Measurements from ENCODE around the gene MSRB1. TPM values are rescaled to one million over a fixed set of nuclear protein-coding genes. Genes with fewer than 3 reads are reported as not detected.
A peak's percentile ranks its signal among the peaks of the same experiment; 100 is the strongest.

Gene MSRB1
- total RNA-seq, 4 donors from 2014 or later: 13.9 to 56.5 (median 29.3) TPM

GRCh38 chr16:1938910-1939309 is 4.1 kb downstream of the MSRB1 start:
- in situ Hi-C loops (cut with MboI; ENCODE audit: low pct_ligation_motif_present in 1 of 4, low pct_unique_long_range_greater_than_20kb in 1 of 4, low sequenced_read_pairs in 3 of 4) (no loop called here), intact Hi-C loops (cut with DNase I; ENCODE audit: low total_unique reads) (no loop called here)
- H3K4me1 ChIP-seq: peaks cover 15 to 42% (median 34%) of the 10 kb centered on the region in 4 donors
- no peak overlapping the region for H3K4me3 ChIP-seq
- TF ChIP-seq EP300 (IDR thresholded peaks at IDR 0.05; ENCODE audit: low read depth) (no peak), CTCF (IDR thresholded peaks at IDR 0.05) (no peak), POLR2AphosphoS5 (IDR thresholded peaks at IDR 0.05) (no peak), POLR2A (IDR thresholded peaks at IDR 0.05) (no peak)
- no peak for DNase-seq
- 85 to 90% methylated on average over 9 to 17 of the region's 17 CpGs for WGBS, 2 donors (ENCODE audit: low coverage in 1 of 2)
- peaks cover 0 to 17% (median 4%) of the 10 kb centered on the region in 4 donors for H3K36me3 ChIP-seq
- H3K27me3 ChIP-seq: no peaks in the 10 kb centered on the region
- peak overlapping the region in 1 of 4 donors; percentile 90 for H3K27ac ChIP-seq
- H3K9me3 ChIP-seq: no peaks in the 10 kb centered on the region

DNA sequence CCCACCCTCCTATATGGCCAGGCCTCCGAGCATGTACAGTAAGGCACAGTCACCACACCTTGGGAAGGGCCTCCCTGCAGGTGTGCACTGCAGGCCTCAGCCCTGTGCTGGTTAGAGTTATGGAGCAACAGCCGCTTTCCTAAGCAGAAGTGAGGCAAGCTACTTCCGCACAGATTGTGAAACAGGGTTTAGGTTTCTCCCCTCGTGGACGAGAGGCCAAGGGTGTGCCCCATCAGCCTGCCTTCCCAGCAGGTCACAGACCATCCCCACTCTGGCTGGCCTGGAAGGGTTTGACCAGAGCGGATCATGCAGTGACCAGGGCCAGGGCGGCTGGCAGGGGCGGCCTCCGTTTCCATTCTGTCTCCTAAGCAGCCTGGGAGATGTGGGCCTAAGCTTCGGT is 4.7 kb downstream of the MSRB1 start:
- TF ChIP-seq POLR2AphosphoS5 (IDR thresholded peaks at IDR 0.05): no peak
- no peak for TF ChIP-seq EP300 (IDR thresholded peaks at IDR 0.05; ENCODE audit: low read depth)
- TF ChIP-seq CTCF (IDR thresholded peaks at IDR 0.05): no peak
- TF ChIP-seq POLR2A (IDR thresholded peaks at IDR 0.05): no peak
- no peak overlapping the region for H3K4me3 ChIP-seq
- H3K36me3 ChIP-seq: peaks cover 0 to 17% (median 4%) of the 10 kb centered on the region in 4 donors
- in situ Hi-C loops (cut with MboI; ENCODE audit: low pct_ligation_motif_present in 1 of 4, low pct_unique_long_range_greater_than_20kb in 1 of 4, low sequenced_read_pairs in 3 of 4) (no loop called here), intact Hi-C loops (cut with DNase I; ENCODE audit: low total_unique reads) (no loop called here)
- H3K27me3 ChIP-seq: no peaks in the 10 kb centered on the region
- H3K4me1 ChIP-seq: peaks cover 15 to 36% (median 31%) of the 10 kb centered on the region in 4 donors
- H3K27ac ChIP-seq: no peak overlapping the region
- 98% methylated on average over 10 of the region's 10 CpGs; no CpG with 5 or more reads in 1 of the 2 donors for WGBS, 2 donors (ENCODE audit: low coverage in 1 of 2)
- DNase-seq: no peak
- no peaks in the 10 kb centered on the region for H3K9me3 ChIP-seq

- Histone ChIP-seq H3K27me3 (no peaks in the 10 kb centered on the region), H3K4me3 (no peak overlapping the region), H3K9me3 (no peaks in the 10 kb centered on the region), H3K36me3 (peaks cover 0 to 17% (median 4%) of the 10 kb centered on the region in 4 donors), H3K27ac (no peak overlapping the region), H3K4me1 (peaks cover 8 to 30% (median 24%) of the 10 kb centered on the region in 4 donors)
- 91% methylated on average over 11 of the region's 11 CpGs; no CpG with 5 or more reads in 1 of the 2 donors for WGBS, 2 donors (ENCODE audit: low coverage in 1 of 2)
- intact Hi-C loops (cut with DNase I; ENCODE audit: low total_unique reads): no loop called here
- in situ Hi-C loops (cut with MboI; ENCODE audit: low pct_ligation_motif_present in 1 of 4, low pct_unique_long_range_greater_than_20kb in 1 of 4, low sequenced_read_pairs in 3 of 4): no loop called here
- no peak for DNase-seq
- no peak for TF ChIP-seq CTCF (IDR thresholded peaks at IDR 0.05)
- no peak for TF ChIP-seq POLR2A (IDR thresholded peaks at IDR 0.05)
- TF ChIP-seq POLR2AphosphoS5 (IDR thresholded peaks at IDR 0.05): no peak
- no peak for TF ChIP-seq EP300 (IDR thresholded peaks at IDR 0.05; ENCODE audit: low read depth)
Measured at GRCh38 chr16:1936945-1937479, 6.0 kb downstream of the MSRB1 start.

GRCh38 chr16:1933097-1933661 is 9.8 kb downstream of the MSRB1 start:
- Histone ChIP-seq H3K27me3 (no peaks in the 10 kb centered on the region), H3K9me3 (no peaks in the 10 kb centered on the region), H3K27ac (no peak overlapping the region), H3K4me1 (peaks cover 4 to 14% (median 8%) of the 10 kb centered on the region in 4 donors), H3K36me3 (peaks cover 0 to 7% (median under 1%) of the 10 kb centered on the region in 4 donors), H3K4me3 (no peak overlapping the region)
- intact Hi-C loops (cut with DNase I; ENCODE audit: low total_unique reads): no loop called here
- DNase-seq: no peak
- TF ChIP-seq EP300 (IDR thresholded peaks at IDR 0.05; ENCODE audit: low read depth) (no peak), POLR2A (IDR thresholded peaks at IDR 0.05) (no peak), CTCF (IDR thresholded peaks at IDR 0.05) (no peak), POLR2AphosphoS5 (IDR thresholded peaks at IDR 0.05) (no peak)
- 75% methylated on average over 21 of the region's 23 CpGs; no CpG with 5 or more reads in 1 of the 2 donors for WGBS, 2 donors (ENCODE audit: low coverage in 1 of 2)
- in situ Hi-C loops (cut with MboI; ENCODE audit: low pct_ligation_motif_present in 1 of 4, low pct_unique_long_range_greater_than_20kb in 1 of 4, low sequenced_read_pairs in 3 of 4): loop anchor here in 1 of 4 donors (5.0 kb wide), 1 partner anchor 71 kb away; no protein-coding TSS in a partner anchor
